Raji (cell line): Measurements from ENCODE around the gene ANKRD28.

Experiments
- POLR2A ChIP-seq: IDR thresholded peaks from 2 replicates; pipeline ENCODE4 v1.6.1; 2011; ENCODE audit warnings: low read depth, low read length, control low read depth; ENCODE audit not compliant: insufficient read depth

Gene ANKRD28

DNA sequence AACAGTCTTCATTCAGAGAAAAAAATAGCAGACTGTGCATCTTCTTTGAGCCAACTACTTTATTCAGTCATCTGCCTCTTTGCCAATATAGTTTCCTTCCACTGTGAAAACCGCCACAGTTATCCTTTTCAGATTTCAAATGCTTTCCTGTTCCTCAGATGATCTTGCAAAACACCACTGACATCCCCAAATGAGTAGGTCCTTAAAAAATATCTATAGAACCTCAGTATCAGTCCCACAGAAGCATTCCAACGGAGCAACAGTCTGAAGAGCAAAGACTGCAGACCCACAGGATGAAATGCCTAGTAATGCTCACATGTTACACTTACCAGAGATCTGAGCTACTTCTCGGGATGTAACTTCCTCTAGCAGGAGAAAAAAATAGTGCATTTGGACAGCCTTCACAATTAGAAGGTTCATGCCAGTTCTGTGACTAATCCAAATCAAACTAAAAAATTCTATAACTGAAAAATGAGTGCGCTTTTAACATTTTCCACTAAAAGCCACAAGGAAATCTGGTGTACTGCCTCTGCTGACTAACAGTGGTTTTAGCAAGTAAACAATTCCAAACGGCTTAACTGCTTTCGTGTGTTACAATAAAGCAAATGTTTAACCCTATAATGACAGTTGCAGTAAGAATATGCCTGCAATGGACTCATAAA is at the start of gene ANKRD28:
Gene ANKRD28 (minus strand): TSS at position 338 of the 662 bp plus-strand sequence. CDS start 1,458 bp downstream, outside the sequence.
- TF ChIP-seq POLR2A = peak; percentile 26; the same call in 1 of the 2 replicates

DNA sequence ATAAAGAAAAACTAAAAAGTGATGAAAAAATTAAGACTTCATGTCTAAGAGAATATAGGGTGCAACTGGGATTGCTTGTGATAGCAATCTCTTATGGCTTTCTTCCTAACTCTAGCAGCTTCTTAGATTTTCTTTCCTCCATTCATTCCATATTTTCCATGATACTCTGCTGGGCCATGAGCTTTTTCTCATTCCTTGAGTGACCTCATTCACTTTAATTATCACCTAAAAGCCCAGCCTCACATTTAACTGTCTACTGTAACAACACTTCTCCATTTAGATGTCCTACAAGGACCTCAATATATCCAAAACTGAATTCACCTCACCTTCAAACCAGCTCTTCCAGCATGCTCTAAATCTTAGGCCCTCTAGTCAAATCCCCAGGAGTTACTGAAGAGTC is 49.5 kb upstream of the ANKRD28 start:
- no peak for TF ChIP-seq POLR2A

DNA sequence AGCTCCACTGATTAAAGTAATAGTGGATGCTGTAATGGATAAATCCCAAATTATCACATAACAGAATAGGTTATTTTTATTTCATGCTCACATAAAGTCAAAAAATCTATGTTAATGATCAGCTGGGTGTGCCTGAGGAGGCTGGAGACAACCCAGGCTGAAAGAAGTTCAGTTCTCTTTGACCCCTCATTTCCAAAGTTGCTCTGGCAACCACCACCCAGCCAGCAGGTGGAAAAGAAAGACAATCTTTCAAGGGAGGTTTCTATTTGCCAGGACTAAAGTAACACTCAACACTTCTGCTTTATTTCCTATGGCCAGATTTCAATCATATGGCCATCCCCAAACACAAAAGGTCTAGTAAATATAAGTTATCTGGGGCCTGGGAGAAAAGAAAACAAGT is 48.8 kb upstream of the ANKRD28 start:
- no peak for TF ChIP-seq POLR2A

DNA sequence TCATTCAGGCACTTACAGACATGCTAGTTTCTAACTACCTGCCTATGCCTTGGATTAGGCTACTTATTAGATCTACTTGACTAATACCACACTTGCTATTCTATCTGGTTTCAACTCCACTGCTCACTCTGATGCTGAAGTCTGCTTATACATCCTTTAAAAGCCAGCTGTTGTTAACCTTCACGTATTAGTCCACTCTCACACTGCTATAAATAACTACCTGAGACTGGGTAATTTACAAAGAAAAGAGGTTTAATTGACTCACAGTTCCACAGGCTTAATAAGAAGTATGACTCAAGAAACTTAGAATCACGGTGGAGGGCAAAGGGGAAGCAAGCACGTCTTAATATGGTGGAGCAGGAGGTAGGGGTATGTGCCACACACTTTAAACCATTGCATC is 47.7 kb upstream of the ANKRD28 start:
- TF ChIP-seq POLR2A = no peak

DNA sequence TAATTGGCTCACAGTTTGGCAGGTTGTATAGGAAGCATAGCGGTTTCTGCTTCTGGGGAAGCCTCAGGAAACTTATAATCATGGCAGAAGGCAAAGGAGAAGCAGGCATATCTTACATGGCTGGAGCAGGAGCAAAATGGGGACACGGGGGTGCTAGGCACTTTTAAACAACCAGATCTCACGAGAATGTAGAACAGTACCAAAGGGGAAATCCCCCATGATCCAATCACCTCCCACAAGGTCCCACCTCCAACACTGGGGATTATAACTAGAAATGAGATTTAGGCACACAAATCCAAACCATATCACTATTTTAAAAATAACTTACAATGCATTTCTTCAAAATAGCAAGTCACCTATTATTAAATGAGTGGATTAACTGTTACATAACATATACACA is 47.1 kb upstream of the ANKRD28 start:
- TF ChIP-seq POLR2A = no peak

DNA sequence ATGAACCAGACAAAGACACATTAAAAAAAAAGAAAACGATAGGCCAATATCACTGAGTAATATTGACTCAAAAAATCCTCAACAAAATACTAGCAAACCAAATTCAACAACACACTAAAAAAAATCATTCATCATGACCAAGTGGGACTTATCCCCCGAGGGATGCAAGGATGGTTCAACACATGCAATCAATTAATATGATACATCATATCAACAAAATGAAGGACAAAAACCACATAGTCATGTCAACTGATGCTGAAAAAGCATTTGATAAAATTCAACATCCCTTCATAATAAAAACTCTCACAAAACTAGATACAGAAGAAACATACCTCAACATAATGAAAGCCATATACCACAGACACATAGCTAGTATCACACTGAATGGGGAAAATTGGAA is 41.8 kb upstream of the ANKRD28 start:
- no peak for TF ChIP-seq POLR2A

DNA sequence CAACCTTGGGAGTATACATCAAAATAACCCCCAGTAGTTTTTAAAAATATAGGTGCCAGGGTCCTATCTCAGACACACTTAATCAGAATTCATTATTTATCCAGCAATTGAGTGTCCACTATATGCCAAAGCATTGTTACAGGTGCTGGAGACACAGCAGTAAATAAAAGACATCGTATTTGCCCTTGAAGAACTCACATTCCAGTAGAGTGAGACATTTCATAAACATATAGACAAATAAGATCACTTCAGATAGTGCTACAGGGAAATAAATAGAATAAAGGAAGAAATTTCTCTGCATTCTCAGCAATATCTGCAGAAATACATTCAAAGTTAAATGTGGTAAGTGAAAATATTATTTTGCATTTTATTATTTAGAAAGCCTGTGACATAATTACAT is 34.1 kb upstream of the ANKRD28 start:
- TF ChIP-seq POLR2A = no peak

DNA sequence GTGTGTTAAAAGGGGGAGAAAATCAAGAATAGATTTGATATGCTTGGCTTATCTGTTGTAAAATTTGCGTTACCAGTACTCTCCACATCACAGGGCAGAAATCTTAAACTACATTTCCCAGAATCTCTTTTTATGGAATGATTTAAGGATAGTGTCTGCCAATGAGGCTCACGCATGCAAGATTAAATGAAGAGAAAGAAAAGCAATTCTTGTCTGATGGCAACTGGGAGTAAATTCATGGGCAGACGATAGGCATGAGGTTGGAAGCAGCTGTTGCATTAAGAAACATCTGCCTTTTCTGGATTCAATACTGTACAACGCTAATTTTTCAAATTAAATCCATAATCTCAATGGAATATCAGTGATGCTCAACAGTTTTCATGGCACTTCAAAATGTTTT is 27.2 kb upstream of the ANKRD28 start:
- no peak for TF ChIP-seq POLR2A

DNA sequence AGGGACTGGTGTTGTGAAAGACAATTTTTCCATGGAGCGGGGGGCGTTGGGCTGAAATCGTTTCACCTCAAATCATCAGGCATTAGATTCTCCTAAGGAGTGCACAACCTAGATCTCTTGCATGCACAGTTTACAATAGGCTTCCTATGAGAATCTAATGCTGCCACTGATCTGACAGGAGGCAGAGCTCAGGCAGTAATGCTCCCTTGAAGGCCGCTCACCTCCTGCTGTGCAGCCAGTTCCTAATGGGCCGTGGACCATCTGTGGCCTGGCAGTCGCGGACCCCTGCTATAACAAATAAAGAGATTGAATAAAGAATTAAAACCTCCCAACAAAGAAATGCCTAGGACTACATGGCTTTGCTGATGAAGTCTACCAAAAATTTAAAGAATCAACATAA is 25.3 kb upstream of the ANKRD28 start:
- TF ChIP-seq POLR2A = no peak

DNA sequence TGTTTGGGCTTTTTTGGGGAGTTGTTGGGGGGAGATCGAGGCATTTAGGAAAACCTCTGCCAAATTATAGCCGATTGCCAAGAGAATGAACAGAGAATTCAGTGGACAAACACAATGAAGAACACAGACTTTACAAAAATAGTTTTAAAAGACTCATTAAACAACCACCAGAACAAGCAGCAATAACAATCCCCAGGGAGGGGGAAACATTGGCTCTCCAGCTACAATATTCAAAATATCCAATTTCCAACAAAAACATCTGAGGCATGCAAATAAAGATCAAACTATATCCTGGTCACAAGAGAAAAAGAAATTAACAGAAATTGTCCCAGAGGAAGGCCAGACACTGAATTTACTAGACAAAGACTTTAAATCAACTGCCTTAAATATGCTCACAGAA is 24.5 kb upstream of the ANKRD28 start:
- no peak for TF ChIP-seq POLR2A

DNA sequence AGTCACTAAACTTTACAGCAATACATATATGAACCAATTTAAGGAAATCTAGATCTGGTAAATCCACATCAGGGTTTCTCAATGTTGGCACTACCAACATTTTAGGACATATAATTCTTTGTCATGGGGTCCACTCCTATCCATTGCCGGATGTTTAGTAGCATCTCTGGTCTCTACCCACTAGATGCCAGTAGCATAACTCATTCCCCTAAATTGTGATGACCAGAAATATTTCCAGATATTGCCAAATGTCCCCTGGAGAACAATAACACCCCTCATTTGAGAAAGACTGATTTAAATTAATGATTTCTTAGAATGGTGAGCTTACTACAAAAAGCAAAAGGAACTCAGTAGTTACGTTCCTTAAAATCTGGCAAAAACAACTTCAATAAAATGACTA is 23.1 kb upstream of the ANKRD28 start:
- no peak for TF ChIP-seq POLR2A

DNA sequence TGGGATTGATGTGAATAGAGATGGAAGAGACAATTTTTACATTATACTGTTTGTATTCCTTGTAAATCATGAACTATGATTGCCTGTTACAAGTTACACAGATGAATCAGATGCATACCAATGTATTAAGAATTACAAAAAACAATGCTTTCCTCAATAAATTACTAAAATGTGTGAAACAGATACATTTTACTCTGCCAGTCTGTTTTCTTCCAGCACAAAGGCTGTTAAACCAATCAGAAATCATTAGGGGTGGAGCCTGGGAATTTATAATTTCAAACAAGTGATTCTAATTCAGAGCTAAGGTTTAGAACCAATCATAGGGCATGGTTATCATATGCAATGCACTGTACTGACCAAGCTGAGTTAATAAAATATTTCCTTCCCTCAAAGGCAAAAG is 21.8 kb upstream of the ANKRD28 start:
- TF ChIP-seq POLR2A = no peak

DNA sequence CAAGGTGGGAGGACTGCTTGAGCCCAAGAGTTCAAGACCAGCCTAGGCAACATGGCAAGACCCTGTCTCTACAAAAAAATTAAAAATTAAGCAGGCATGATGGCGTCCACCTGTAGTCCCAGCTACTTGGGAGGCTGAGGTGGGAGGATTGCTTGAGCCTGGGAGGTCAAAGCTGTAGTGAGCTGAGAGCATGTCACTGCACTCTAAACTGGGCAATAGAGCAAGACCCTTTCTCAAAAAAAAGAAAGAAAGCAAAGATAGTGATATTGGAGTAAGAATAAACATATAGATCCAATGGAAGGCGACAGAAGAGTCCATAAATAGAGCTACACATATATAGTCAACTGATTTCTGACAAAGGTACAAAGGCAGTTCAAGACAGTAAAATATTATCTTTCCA is 21.3 kb upstream of the ANKRD28 start:
- TF ChIP-seq POLR2A = no peak

DNA sequence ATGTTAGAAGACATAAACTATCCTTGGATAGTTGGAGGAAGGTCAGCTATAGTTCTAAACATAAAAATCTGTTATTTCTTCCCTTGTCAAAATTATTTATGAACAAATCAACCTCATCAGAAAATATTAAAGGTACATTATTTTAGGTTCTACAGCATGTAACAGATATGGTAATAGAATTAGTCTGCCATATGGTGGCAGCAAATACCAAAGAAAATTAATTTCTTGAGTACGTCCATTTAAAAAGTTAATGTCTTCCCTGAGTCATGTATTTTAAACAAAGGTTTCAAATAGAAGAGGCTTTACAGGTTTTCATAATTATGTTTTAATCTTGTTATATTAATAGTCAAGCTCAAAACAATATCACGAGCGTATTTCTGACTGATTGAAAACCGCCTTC is 17.9 kb upstream of the ANKRD28 start:
- no peak for TF ChIP-seq POLR2A

DNA sequence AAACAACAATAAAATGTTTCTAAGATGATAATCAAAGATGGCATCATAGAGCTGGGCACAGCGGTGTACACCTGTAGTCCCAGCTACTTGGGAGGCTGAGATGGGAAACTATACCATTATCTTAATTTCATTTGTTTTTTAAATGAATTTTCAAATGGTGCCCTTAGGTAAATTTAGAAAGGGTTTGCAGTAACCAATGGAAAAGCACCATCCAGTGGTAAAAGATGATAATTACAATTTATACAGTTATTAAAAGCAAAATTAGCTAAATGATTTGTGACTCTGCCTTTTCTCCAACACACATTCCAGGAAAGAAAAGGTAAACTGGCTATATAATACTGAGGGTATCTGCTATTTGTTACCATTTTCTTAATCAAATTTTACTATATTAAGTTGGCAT is 14.4 kb upstream of the ANKRD28 start:
- TF ChIP-seq POLR2A = no peak

DNA sequence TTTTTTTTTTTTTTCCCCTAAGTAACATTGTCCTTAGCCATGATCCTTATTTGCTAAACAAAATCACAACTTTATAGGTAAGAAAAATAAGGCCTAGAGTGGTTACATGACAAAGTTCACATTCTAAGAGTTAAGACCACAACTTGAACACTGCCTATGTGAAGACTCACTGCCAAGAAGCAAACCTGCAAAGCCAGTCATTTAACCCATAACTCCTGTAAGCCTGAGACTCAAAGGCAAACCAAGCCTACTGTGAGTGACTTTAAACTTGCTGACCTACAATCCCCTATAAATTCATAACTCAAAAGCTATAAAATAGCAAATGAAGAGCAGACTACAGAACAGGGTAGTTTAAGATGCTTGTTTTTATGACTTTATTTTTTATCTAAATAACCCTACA is 12.9 kb upstream of the ANKRD28 start:
- no peak for TF ChIP-seq POLR2A

DNA sequence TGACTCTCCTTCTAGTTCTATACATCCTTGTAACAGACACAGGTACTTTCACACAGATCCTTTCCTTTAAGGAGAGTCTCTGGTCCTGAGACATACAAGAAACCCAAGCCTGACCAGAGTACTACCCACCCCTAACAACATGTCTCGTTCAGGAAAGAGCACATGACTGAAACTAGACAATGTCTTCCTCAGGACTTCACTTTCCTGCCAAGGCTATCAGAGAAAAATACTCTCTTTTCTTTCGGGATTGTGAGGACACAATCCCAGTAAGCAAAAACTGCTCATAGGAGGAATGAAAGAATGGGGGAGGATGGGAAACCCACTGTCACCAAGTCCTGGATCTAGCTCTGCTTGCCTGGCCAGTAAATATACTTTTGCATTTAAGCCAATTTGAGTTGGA is 11.5 kb upstream of the ANKRD28 start:
- TF ChIP-seq POLR2A = no peak
